ENCODE data around the gene CLSTN1. TPM values are rescaled to one million over a fixed set of nuclear protein-coding genes. Genes with fewer than 3 reads are reported as not detected.

CLSTN1 gene
- total and polyA plus RNA-seq, 2 donors = 59.6 to 90.6 TPM

DNA sequence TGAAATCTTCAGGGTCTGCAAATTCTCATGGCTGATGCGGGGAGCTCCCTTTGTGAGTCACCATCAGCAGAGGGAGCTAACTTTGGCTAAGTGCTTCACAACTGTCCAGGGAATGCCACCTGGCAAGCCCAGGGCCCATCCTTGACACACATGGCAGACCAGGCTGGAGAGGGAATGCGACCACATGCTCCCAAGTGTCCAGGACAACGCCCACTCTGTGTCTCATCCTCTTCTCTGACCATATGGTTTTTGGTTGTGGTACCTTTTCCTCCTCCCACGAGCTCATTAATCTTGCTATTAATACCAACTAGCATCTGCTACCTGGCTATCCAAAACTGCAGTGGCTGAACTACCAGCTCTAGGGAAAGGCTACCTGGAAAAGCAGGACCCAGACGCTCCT, 37.1 kb upstream of the CLSTN1 start:
- WGBS = 95% methylated on average over 5 of the region's 5 CpGs
- H3K4me3 ChIP-seq (ENCODE audit: low read depth, low read length) = no peak overlapping the region
- DNase-seq (ENCODE audit: extremely low spot score) = no peak
- H3K27ac ChIP-seq (ENCODE audit: low read depth) = no peak overlapping the region
- H3K36me3 ChIP-seq (ENCODE audit: insufficient read depth) = no peaks in the 10 kb centered on the region
- no peaks in the 10 kb centered on the region for H3K4me1 ChIP-seq (ENCODE audit: insufficient read depth)

- no peaks in the 10 kb centered on the region for H3K4me1 ChIP-seq (ENCODE audit: insufficient read depth)
- no peak overlapping the region for H3K27ac ChIP-seq (ENCODE audit: low read depth)
- no peak for DNase-seq (ENCODE audit: extremely low spot score)
- 66% methylated on average over 5 of the region's 5 CpGs for WGBS
- H3K4me3 ChIP-seq (ENCODE audit: low read depth, low read length) = no peak overlapping the region
- no peaks in the 10 kb centered on the region for H3K36me3 ChIP-seq (ENCODE audit: insufficient read depth)
These were observed 35.7 kb upstream of the CLSTN1 start for GRCh38 chr1:9859281-9860014.

DNA sequence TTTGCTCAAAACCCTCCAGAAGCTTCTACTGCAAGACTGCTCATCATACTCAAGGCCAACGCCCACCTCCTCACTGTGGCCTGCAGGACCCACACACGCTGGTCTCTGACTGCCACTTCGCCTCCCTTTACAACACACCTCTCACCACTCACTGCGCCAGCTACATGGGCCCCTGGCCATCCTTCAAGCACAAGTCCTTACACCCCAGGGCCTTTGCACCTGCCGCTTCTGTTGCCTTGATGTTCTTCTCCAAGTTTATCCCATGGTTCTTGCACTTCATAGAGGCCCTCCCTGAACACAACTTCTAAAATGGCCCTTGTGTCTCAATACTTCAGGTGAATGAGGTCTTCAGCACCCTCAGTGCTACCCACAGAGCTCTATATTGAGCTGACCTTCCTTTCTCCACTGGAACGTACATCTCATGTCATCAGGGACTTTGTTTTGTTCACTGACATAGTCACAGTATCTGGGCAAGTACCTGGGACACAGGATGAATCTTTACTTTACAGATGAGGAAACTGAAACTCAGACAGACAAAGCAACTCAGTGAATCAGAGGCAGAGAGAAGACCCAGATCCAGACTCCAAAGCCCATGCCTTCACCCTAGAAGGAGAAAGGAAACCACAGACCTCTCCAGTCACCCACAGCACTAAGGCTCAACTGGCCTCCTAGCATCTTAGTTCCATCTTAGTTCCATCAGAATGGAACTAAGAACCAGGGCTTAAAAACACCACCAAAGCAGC, 34.7 kb upstream of the CLSTN1 start:
- no peak for DNase-seq (ENCODE audit: extremely low spot score)
- Histone ChIP-seq H3K36me3 (ENCODE audit: insufficient read depth) (no peaks in the 10 kb centered on the region), H3K4me3 (ENCODE audit: low read depth, low read length) (no peak overlapping the region), H3K4me1 (ENCODE audit: insufficient read depth) (no peaks in the 10 kb centered on the region), H3K27ac (ENCODE audit: low read depth) (no peak overlapping the region)
- 97% methylated on average over 6 of the region's 6 CpGs for WGBS

GRCh38 chr1:9855186-9855585, 31.4 kb upstream of the CLSTN1 start:
- Histone ChIP-seq H3K36me3 (ENCODE audit: insufficient read depth) (no peaks in the 10 kb centered on the region), H3K27ac (ENCODE audit: low read depth) (no peak overlapping the region), H3K4me1 (ENCODE audit: insufficient read depth) (no peaks in the 10 kb centered on the region), H3K4me3 (ENCODE audit: low read depth, low read length) (no peak overlapping the region)
- no peak for DNase-seq (ENCODE audit: extremely low spot score)
- 82% methylated on average over 1 of the region's 1 CpG for WGBS

- Histone ChIP-seq H3K36me3 (ENCODE audit: insufficient read depth) (no peaks in the 10 kb centered on the region), H3K4me1 (ENCODE audit: insufficient read depth) (no peaks in the 10 kb centered on the region), H3K4me3 (ENCODE audit: low read depth, low read length) (no peak overlapping the region), H3K27ac (ENCODE audit: low read depth) (no peak overlapping the region)
- 92% methylated on average over 4 of the region's 4 CpGs for WGBS
- no peak for DNase-seq (ENCODE audit: extremely low spot score)
These were observed 29.5 kb upstream of the CLSTN1 start for GRCh38 chr1:9853249-9853595.

GRCh38 chr1:9852410-9853248, 28.9 kb upstream of the CLSTN1 start:
- WGBS = 83% methylated on average over 12 of the region's 12 CpGs

DNA sequence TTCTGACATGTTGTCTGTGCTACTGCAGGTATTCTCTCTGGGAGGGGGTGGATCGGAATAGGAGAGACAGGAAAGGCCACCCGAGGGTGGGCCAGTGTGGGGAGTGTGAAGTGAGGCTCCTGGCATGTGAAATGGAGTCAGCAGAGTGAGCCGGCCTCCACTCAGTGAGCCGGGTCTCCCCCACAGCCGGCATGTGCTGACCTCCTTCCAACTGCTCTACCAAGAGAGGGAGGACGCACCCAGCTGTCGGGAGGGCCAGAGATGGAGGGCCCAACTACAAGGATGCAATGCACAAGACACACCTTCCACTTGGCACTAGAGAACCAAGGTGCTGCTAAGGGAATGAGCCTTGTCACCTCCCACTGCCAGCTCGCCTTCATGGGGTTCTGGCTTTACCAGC, 28.2 kb upstream of the CLSTN1 start:
- Histone ChIP-seq H3K4me3 (ENCODE audit: low read depth, low read length) (no peak overlapping the region), H3K36me3 (ENCODE audit: insufficient read depth) (no peaks in the 10 kb centered on the region), H3K27ac (ENCODE audit: low read depth) (no peak overlapping the region), H3K4me1 (ENCODE audit: insufficient read depth) (no peaks in the 10 kb centered on the region)
- no peak for DNase-seq (ENCODE audit: extremely low spot score)
- 93% methylated on average over 8 of the region's 8 CpGs for WGBS

More at GRCh38 chr1:9852410-9853248, 28.9 kb upstream of the CLSTN1 start:
- Histone ChIP-seq H3K4me3 (ENCODE audit: low read depth, low read length) (no peak overlapping the region), H3K27ac (ENCODE audit: low read depth) (no peak overlapping the region), H3K4me1 (ENCODE audit: insufficient read depth) (no peaks in the 10 kb centered on the region), H3K36me3 (ENCODE audit: insufficient read depth) (no peaks in the 10 kb centered on the region)
- DNase-seq (ENCODE audit: extremely low spot score) = no peak

DNA sequence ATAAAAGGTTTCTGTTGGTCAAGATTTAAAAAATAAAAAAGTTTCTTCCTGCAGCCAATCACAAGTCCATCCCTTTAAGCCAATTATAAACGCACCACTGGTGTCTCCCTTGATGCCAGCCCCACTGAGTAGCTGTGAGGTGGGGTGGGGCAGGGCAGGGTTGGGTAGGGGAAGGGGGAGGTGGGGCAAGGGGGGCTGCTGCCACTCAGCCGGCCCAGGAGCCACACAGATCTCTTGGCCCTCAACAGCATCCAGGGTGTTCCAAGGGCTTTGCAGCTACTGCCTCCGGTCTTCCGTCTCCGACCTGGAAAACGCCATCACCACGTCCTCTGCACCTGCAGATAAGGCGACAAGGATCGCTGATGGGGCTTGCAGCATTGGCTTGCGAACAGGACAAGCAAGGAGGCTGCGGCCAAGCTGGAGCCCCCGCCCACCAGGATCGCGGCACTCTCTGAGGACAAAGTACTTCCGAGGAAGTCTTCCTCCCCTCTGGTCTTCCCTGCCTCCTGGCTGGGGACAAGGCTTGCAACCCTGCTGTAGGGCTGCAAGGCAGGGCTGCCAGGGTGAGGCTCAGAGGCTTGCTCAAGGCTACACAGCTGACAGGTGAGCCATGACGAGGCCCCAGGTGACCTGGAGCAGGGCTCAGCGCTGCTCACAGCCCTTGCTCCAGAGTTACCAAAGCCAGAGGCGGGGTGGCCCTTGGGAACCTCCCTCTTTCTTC, 26.8 kb upstream of the CLSTN1 start:
- Histone ChIP-seq H3K36me3 (ENCODE audit: insufficient read depth) (no peaks in the 10 kb centered on the region), H3K4me1 (ENCODE audit: insufficient read depth) (no peaks in the 10 kb centered on the region), H3K4me3 (ENCODE audit: low read depth, low read length) (no peak overlapping the region), H3K27ac (ENCODE audit: low read depth) (no peak overlapping the region)
- 75% methylated on average over 18 of the region's 18 CpGs for WGBS
- no peak for DNase-seq (ENCODE audit: extremely low spot score)

DNA sequence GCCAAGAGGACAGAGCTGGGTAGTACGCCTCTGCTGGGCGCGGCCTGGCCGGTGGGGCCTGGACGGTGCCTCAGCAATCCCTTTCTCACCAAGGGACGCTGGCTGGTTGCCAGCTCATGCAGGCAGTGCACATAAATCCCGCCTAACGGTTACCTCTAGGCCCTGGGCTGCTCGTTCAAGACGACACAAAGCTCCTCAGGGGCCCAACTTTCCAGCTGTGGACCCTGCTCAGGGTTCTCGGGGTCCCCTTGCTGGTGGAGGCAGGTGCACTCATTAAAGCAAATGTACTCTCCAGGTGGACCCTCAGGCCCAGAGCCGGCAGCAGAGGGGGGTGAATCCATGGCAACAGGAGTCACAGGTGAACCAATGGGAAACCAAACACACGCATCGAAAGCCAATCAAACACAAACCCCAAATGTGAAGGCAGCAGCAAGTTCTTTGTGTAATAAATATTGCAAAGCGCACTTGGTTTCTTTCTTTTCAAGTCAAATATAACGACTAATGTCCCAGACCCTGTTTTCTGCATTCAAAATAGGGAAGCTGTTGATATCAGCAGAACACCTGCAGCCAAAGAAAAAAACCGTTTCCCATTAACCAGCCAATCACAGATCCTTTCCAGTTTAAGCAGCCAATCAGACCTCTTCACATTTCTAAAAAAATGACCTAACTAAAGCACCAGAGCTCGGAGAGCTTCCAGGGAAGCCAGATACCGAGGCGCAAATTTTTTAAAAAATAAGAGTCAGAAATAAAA, 26.1 kb upstream of the CLSTN1 start:
- DNase-seq (ENCODE audit: extremely low spot score) = no peak
- H3K4me3 ChIP-seq (ENCODE audit: low read depth, low read length) = no peak overlapping the region
- WGBS = 80% methylated on average over 20 of the region's 20 CpGs
- no peak overlapping the region for H3K27ac ChIP-seq (ENCODE audit: low read depth)
- no peaks in the 10 kb centered on the region for H3K4me1 ChIP-seq (ENCODE audit: insufficient read depth)
- no peaks in the 10 kb centered on the region for H3K36me3 ChIP-seq (ENCODE audit: insufficient read depth)

- H3K36me3 ChIP-seq (ENCODE audit: insufficient read depth) = no peaks in the 10 kb centered on the region
- H3K4me1 ChIP-seq (ENCODE audit: insufficient read depth) = no peaks in the 10 kb centered on the region
- no peak overlapping the region for H3K4me3 ChIP-seq (ENCODE audit: low read depth, low read length)
- 67% methylated on average over 8 of the region's 8 CpGs for WGBS
- H3K27ac ChIP-seq (ENCODE audit: low read depth) = no peak overlapping the region
- DNase-seq (ENCODE audit: extremely low spot score) = no peak
These were observed 24.3 kb upstream of the CLSTN1 start for GRCh38 chr1:9848022-9848421.

- no peak overlapping the region for H3K27ac ChIP-seq (ENCODE audit: low read depth)
- no peaks in the 10 kb centered on the region for H3K4me1 ChIP-seq (ENCODE audit: insufficient read depth)
- WGBS = 92% methylated on average over 2 of the region's 2 CpGs
- DNase-seq (ENCODE audit: extremely low spot score) = no peak
- H3K36me3 ChIP-seq (ENCODE audit: insufficient read depth) = no peaks in the 10 kb centered on the region
- H3K4me3 ChIP-seq (ENCODE audit: low read depth, low read length) = no peak overlapping the region
These were observed 23.5 kb upstream of the CLSTN1 start for GRCh38 chr1:9847269-9847668.

DNA sequence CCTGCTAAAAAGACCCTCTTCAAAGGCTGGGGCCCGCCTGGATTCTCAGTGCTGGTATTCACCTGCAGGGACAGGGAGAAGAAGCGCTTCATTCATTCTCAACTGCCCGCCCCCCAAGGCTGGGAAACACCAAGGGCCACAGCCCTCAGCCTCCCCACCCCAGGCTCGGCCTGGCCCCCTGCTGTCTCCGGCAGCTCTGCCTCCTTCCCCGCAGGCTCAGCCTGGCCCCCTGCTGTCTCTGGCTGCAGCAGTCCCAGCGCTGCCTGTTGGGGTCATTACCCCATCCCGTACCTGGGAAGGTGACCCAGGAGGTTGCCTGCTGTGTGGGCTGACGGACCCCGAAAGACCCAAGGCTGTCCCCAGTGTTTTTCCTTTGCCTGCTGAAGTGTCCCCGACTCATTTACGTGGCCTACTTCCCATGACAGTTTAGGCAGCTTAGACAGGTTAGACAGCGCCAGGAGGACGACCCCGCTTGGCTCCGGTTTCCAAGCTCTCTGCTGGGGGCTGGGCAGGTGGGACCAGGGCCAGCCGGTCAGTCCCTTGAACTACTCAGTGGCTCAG, 22.9 kb upstream of the CLSTN1 start:
- 73% methylated on average over 17 of the region's 17 CpGs for WGBS
- Histone ChIP-seq H3K4me3 (ENCODE audit: low read depth, low read length) (no peak overlapping the region), H3K4me1 (ENCODE audit: insufficient read depth) (no peaks in the 10 kb centered on the region), H3K27ac (ENCODE audit: low read depth) (no peak overlapping the region), H3K36me3 (ENCODE audit: insufficient read depth) (no peaks in the 10 kb centered on the region)
- DNase-seq (ENCODE audit: extremely low spot score) = no peak

All from urinary bladder (tissue), 4 donors.